H1 (cell line): ENCODE measurements around the gene C12orf56. TPM values are rescaled to one million over a fixed set of nuclear protein-coding genes. Genes with fewer than 3 reads are reported as not detected.

Experiments
- ATF3 ChIP-seq: IDR thresholded peaks from 2 replicates; pipeline ENCODE4 v1.6.1; 2011; ENCODE audit warnings: low read depth, mild to moderate bottlenecking, low read length; ENCODE audit not compliant: insufficient read depth
- CHD2 ChIP-seq: IDR thresholded peaks from 2 replicates; pipeline ENCODE4 v1.6.1; 2012; ENCODE audit warnings: low read length, improper control_type of control experiment
- CHD7 ChIP-seq: fragments of 300-600 bp; sonication (generic); IDR thresholded peaks from 2 replicates; pipeline ENCODE4 v1.7.1; 2012; ENCODE audit warnings: low read length, moderate library complexity, mild to moderate bottlenecking, inconsistent platforms; ENCODE audit not compliant: insufficient replicate concordance
- RNF2 ChIP-seq: fragments of 200-900, 300-1000 bp; sonication (generic); IDR thresholded peaks from 2 replicates; pipeline ENCODE4 v1.7.1; 2016; ENCODE audit warnings: borderline replicate concordance, low read depth, mild to moderate bottlenecking, antibody characterized with exemption, low read length; ENCODE audit not compliant: poor library complexity, severe bottlenecking; ENCODE audit errors: missing control alignments
- SP2 ChIP-seq: IDR thresholded peaks from 2 replicates; pipeline ENCODE4 v1.6.1; 2012; ENCODE audit warnings: mild to moderate bottlenecking, low read length, inconsistent platforms
- polyA plus RNA-seq, 7 experiments: library from polyadenylated mRNA; depleted of rRNA in 3 of 7; stranded (reverse) in 5 of 7; unstranded in 2 of 7; fragments of >200 nt in 5 of 7; fragments of 200-250 nt in 2 of 7; gene quantifications; 1 replicate in 5 of 7; 2 replicates in 1 of 7; 4 replicates in 1 of 7; pipeline versions ENCODE4 v1.2.1 to v1.2.3, GENCODE V29; 2011 to 2013; ENCODE audit warnings: missing spikeins in 2 of 7, mixed read lengths in 2 of 7
- total RNA-seq: library from RNA; stranded (reverse); fragmentation: NEBNext Ultra II Directional; extraction: Animal tissue kit (Norgen Biotek cat#: 25700); gene quantifications from 2 replicates; pipeline ENCODE4 v1.2.1, GENCODE V29; 2021

Gene C12orf56
- total and polyA plus RNA-seq, 2 of the 8 experiments (the other 6 are each of a cell fraction or from before 2014, with no cell fraction given) = 1.1 to 2.9 TPM

- TF ChIP-seq CHD7 (no peak), CHD2 (no peak), ATF3 (no peak), SP2 (no peak), RNF2 (no peak)
Measured at GRCh38 chr12:64304571-64304970, 86.0 kb downstream of the C12orf56 start (continued).
